GM23338 (cell line): ENCODE results near the gene C1orf210. TPM values are rescaled to one million over a fixed set of nuclear protein-coding genes. Genes with fewer than 3 reads are reported as not detected.

Experiments used
- ATAC-seq: fragments of 200-7000 bp; cut with Tn5 transposase; 3 replicates; pipeline ENCODE4 v1.9.1; 2020
- DNase-seq: peaks from one replicate; pipeline ENCODE4 v3.0.0-alpha.2; 2015; ENCODE audit warnings: low spot score
- H2AFZ ChIP-seq: fragments of 200-600 bp; sonication (generic); 2 replicates; pipeline ENCODE4 v1.8.0; 2016; ENCODE audit warnings: antibody characterized with exemption, mild to moderate bottlenecking, moderate library complexity
- H3F3A ChIP-seq: fragments of 200-600 bp; sonication (generic); replicated peaks from 2 replicates; pipeline ENCODE4 v1.8.0; 2017; ENCODE audit warnings: antibody characterized with exemption, mixed run types, low read depth
- H3K27ac ChIP-seq: fragments of 200-600 bp; sonication (generic); 2 replicates; pipeline ENCODE4 v1.6.1; 2016; ENCODE audit warnings: low read depth
- H3K27me3 ChIP-seq: fragments of 200-600 bp; sonication (generic); 2 replicates; pipeline ENCODE4 v1.8.0; 2016; ENCODE audit warnings: mild to moderate bottlenecking, mixed run types, moderate library complexity; ENCODE audit not compliant: insufficient read depth
- H3K36me3 ChIP-seq: fragments of 200-600 bp; sonication (generic); 2 replicates; pipeline ENCODE4 v1.8.0; 2016; ENCODE audit warnings: mild to moderate bottlenecking; ENCODE audit not compliant: insufficient read depth
- H3K4me1 ChIP-seq: fragments of 200-600 bp; sonication (generic); 2 replicates; pipeline ENCODE4 v1.8.0; 2016; ENCODE audit warnings: mild to moderate bottlenecking, moderate library complexity; ENCODE audit not compliant: insufficient read depth
- H3K4me2 ChIP-seq: fragments of 200-600 bp; sonication (generic); 2 replicates; pipeline ENCODE4 v1.7.1; 2017; ENCODE audit warnings: mixed run types
- H3K4me3 ChIP-seq: fragments of 200-600 bp; sonication (generic); 2 replicates; pipeline ENCODE4 v1.6.1; 2016; ENCODE audit warnings: mixed run types
- H3K79me2 ChIP-seq: fragments of 200-600 bp; sonication (generic); replicated peaks from 2 replicates; pipeline ENCODE4 v1.8.0; 2017; ENCODE audit warnings: mild to moderate bottlenecking; ENCODE audit not compliant: insufficient read depth
- H3K9me2 ChIP-seq: fragments of 200-600 bp; sonication (generic); 2 replicates; pipeline ENCODE4 v1.8.0; 2017; ENCODE audit not compliant: insufficient read depth
- H4K20me1 ChIP-seq: fragments of 200-600 bp; sonication (generic); replicated peaks from 2 replicates; pipeline ENCODE4 v1.8.0; 2017; ENCODE audit warnings: mild to moderate bottlenecking; ENCODE audit not compliant: insufficient read depth
- H3K27ac Mint-ChIP-seq: 2 replicates; pipeline ENCODE4 v1.8.0; 2020; ENCODE audit warnings: inconsistent platforms, mild to moderate bottlenecking, moderate library complexity, mixed read lengths
- H3K27me3 Mint-ChIP-seq: 3 replicates; pipeline ENCODE4 v1.8.0; 2022; ENCODE audit warnings: low read depth, mild to moderate bottlenecking, moderate library complexity, mixed read lengths, inconsistent platforms; ENCODE audit not compliant: insufficient read depth, poor library complexity
- H3K36me3 Mint-ChIP-seq: 3 replicates; pipeline ENCODE4 v1.8.0; 2021; ENCODE audit warnings: low read depth, mild to moderate bottlenecking, inconsistent platforms, moderate library complexity, mixed read lengths
- H3K4me1 Mint-ChIP-seq: 3 replicates; pipeline ENCODE4 v1.8.0; 2020; ENCODE audit warnings: mild to moderate bottlenecking, inconsistent platforms, mixed read lengths
- H3K4me3 Mint-ChIP-seq: 3 replicates; pipeline ENCODE4 v1.8.0; 2021; ENCODE audit warnings: moderate library complexity, mild to moderate bottlenecking, inconsistent platforms, mixed read lengths
- H3K9me3 Mint-ChIP-seq: 3 replicates; pipeline ENCODE4 v1.8.0; 2020; ENCODE audit warnings: moderate library complexity, mild to moderate bottlenecking, inconsistent platforms, mixed read lengths
- CREB1 ChIP-seq: fragments of 250-450 bp; sonication (Bioruptor Pico); IDR thresholded peaks from 2 replicates; pipeline ENCODE4 v1.5.0; 2020; ENCODE audit warnings: low read depth, mild to moderate bottlenecking, moderate library complexity
- CTCF ChIP-seq, 2 experiments: fragments of 200-600 bp in 1 of 2; sonication (generic) in 1 of 2; conservative IDR thresholded peaks; 2 replicates each; pipeline versions ENCODE4 v1.5.1 to v1.6.1; 2016 to 2017; ENCODE audit warnings: antibody characterized with exemption in 2 of 2, low read depth in 2 of 2, mild to moderate bottlenecking in 2 of 2, moderate library complexity in 1 of 2
- EZH2 ChIP-seq: fragments of 200-600 bp; sonication (generic); IDR thresholded peaks from one replicate; pipeline ENCODE4 v1.8.0; 2017; ENCODE audit warnings: antibody characterized with exemption, mild to moderate bottlenecking, low read depth; ENCODE audit not compliant: unreplicated experiment
- JUNB ChIP-seq: IDR thresholded peaks from one replicate; pipeline ENCODE4 v1.6.1; 2016; ENCODE audit warnings: antibody characterized with exemption; ENCODE audit not compliant: unreplicated experiment
- NANOG ChIP-seq: IDR thresholded peaks from 2 replicates; pipeline ENCODE4 v1.6.1; 2016; ENCODE audit warnings: antibody characterized with exemption, borderline replicate concordance
- POLR2AphosphoS5 ChIP-seq: IDR thresholded peaks from 2 replicates; pipeline ENCODE4 v1.6.1; 2016; ENCODE audit warnings: antibody characterized with exemption, low read depth
- ZNF114 ChIP-seq: fragments of 250-450 bp; sonication (Bioruptor Pico); IDR thresholded peaks from 2 replicates; pipeline ENCODE4 v1.5.0; 2020; ENCODE audit warnings: mild to moderate bottlenecking, moderate library complexity
- long read RNA-seq: library from polyadenylated mRNA; unstranded; transcript quantifications from one replicate; pipeline ENCODE4 v2.0.0, GENCODE V29; 2020; ENCODE audit not compliant: unreplicated experiment
- polyA plus RNA-seq: library from polyadenylated mRNA; unstranded; fragments of >200 nt; fragmentation: Nextera tagmentation; extraction: Ambion mirVana; gene quantifications from 2 replicates; pipeline ENCODE4 v1.2.1, GENCODE V29; 2016
- total RNA-seq: library from RNA; depleted of rRNA; stranded (reverse); fragments of >200 nt; shearing (Covaris generic); gene quantifications from 2 replicates; pipeline ENCODE4 v1.2.3, GENCODE V29; 2014; rRNA removed

C1orf210 gene
- total RNA-seq (13.5 and 17.1 TPM in 2 replicates), polyA plus RNA-seq (9.3 and 10.3 TPM in 2 replicates)
- long read RNA-seq, transcript C1orf210-202 (3 exons, 1,478 nt): major isoform, 10 of 11 reads
- long read RNA-seq, partial matches to known transcripts: 0 of 11 reads
- long read RNA-seq, other reads (novel, unspliced or antisense): 0 of 11 reads

GRCh38 chr1:43285269-43285990 lies at the start of gene C1orf210:
Gene C1orf210 (minus strand): TSS chr1:43285581. CDS start chr1:43283270, 2,311 bp downstream.
- H3K9me2 ChIP-seq: no peaks in the 10 kb centered on the region
- DNase-seq: peak; percentile 98
- peaks cover 27% of the 10 kb centered on the region for H3K4me1 Mint-ChIP-seq
- H4K20me1 ChIP-seq: no peaks in the 10 kb centered on the region
- H3K27ac Mint-ChIP-seq: peak within 1 kb of the TSS; percentile 91
- H3K36me3 Mint-ChIP-seq: peaks cover 11% of the 10 kb centered on the region; the same call in 1 of the 3 replicates
- peak within 1 kb of the TSS; percentile 68 for H3K4me3 ChIP-seq
- H3K27ac ChIP-seq: no peak within 1 kb of the TSS
- peak within 1 kb of the TSS; percentile 83 for H3K4me2 ChIP-seq
- no peaks in the 10 kb centered on the region for H3K79me2 ChIP-seq
- peak within 1 kb of the TSS; percentile 77 for H3K4me3 Mint-ChIP-seq
- peaks cover 13% of the 10 kb centered on the region for H3K27me3 Mint-ChIP-seq
- H3K4me1 ChIP-seq: peaks cover 14% of the 10 kb centered on the region
- H3K9me3 Mint-ChIP-seq: no peaks in the 10 kb centered on the region
- H3K36me3 ChIP-seq: no peaks in the 10 kb centered on the region
- ATAC-seq: peak; percentile 95
- H2AFZ ChIP-seq: peak within 1 kb of the TSS; percentile 98
- H3F3A ChIP-seq: no peaks in the 10 kb centered on the region
- H3K27me3 ChIP-seq: no peaks in the 10 kb centered on the region
- TF ChIP-seq EZH2: no peak
- peak; percentile 56 to 63 for TF ChIP-seq CTCF (conservative IDR thresholded peaks at IDR 0.05; ENCODE audit: low read depth in 2 of 2)
- TF ChIP-seq NANOG: no peak
- no peak for TF ChIP-seq ZNF114 (CRISPR knock-in tag)
- TF ChIP-seq POLR2AphosphoS5: peak; percentile 40; the same call in 1 of the 2 replicates

- Mint-ChIP-seq H3K36me3 (no peaks in the 10 kb centered on the region), H3K9me3 (no peaks in the 10 kb centered on the region), H3K27ac (no peak overlapping the region), H3K27me3 (peaks cover 6% of the 10 kb centered on the region), H3K4me1 (peaks cover 7% of the 10 kb centered on the region), H3K4me3 (no peak overlapping the region)
- Histone ChIP-seq H3K79me2 (no peaks in the 10 kb centered on the region), H3K4me1 (no peaks in the 10 kb centered on the region; the same call in 1 of the 2 replicates), H3K27ac (no peak overlapping the region), H3K9me2 (no peaks in the 10 kb centered on the region), H3K36me3 (no peaks in the 10 kb centered on the region), H3K4me2 (no peak overlapping the region), H3K27me3 (no peaks in the 10 kb centered on the region), H3K4me3 (no peak overlapping the region), H4K20me1 (no peaks in the 10 kb centered on the region; the same call in 1 of the 2 replicates), H2AFZ (no peak overlapping the region), H3F3A (no peaks in the 10 kb centered on the region; the same call in 1 of the 2 replicates)
- no peak for TF ChIP-seq CREB1 (CRISPR knock-in tag)
- TF ChIP-seq CTCF (conservative IDR thresholded peaks at IDR 0.05; ENCODE audit: low read depth in 2 of 2): peak in 1 of 2 experiments; percentile 23; a peak in 1 of 4 replicates
- TF ChIP-seq JUNB: no peak
- ATAC-seq (no peak), DNase-seq (no peak)
These were observed 49.2 kb upstream of the C1orf210 start for GRCh38 chr1:43334453-43335205.
